Suprapubic skin (tissue), 4 donors: ENCODE results near the gene HCFC1R1. TPM values are rescaled to one million over a fixed set of nuclear protein-coding genes. Genes with fewer than 3 reads are reported as not detected.

Experiments used
- DNase-seq, 2 donors: peaks; one replicate each; pipeline ENCODE4 v3.0.0-alpha.2; 2019; ENCODE audit warnings: low spot score in 2 of 2
- H3K27ac ChIP-seq: fragments of 200-600 bp; sonication (generic); one replicate; pipeline ENCODE4 v1.5.1; 2019
- H3K27me3 ChIP-seq: fragments of 200-600 bp; sonication (generic); one replicate; pipeline ENCODE4 v1.5.1; 2019
- H3K36me3 ChIP-seq: fragments of 200-600 bp; sonication (generic); one replicate; pipeline ENCODE4 v1.5.1; 2019
- H3K4me1 ChIP-seq: fragments of 200-600 bp; sonication (generic); one replicate; pipeline ENCODE4 v1.5.1; 2019
- H3K4me3 ChIP-seq: fragments of 200-600 bp; sonication (generic); one replicate; pipeline ENCODE4 v1.5.1; 2019; ENCODE audit warnings: mild to moderate bottlenecking
- H3K9me3 ChIP-seq: fragments of 200-600 bp; sonication (generic); one replicate; pipeline ENCODE4 v1.5.1; 2019
- EP300 ChIP-seq: sonication (generic); formaldehyde crosslinking; IDR thresholded peaks from one replicate; pipeline ENCODE4 v1.6.1; 2017; ENCODE audit warnings: antibody characterized with exemption
- POLR2A ChIP-seq, 2 donors: fragments of 450-650 bp; IDR thresholded peaks; one replicate each; pipeline ENCODE4 v1.6.1; 2017; ENCODE audit warnings: antibody characterized with exemption in 2 of 2, mild to moderate bottlenecking in 2 of 2, moderate library complexity in 2 of 2
- POLR2AphosphoS5 ChIP-seq, 3 donors: sonication (generic); formaldehyde crosslinking; IDR thresholded peaks; one replicate each; pipeline ENCODE4 v1.6.1; 2017; ENCODE audit warnings: antibody characterized with exemption in 3 of 3
- WGBS: methylation state at CpG from one replicate; pipeline ENCODE4 v1.1.5; 2018; 5-methylcytosine and 5-hydroxymethylcytosine counted together
- total RNA-seq, 4 donors: library from RNA; depleted of rRNA; stranded (reverse); fragments of >200 nt; gene quantifications; one replicate each; pipeline ENCODE4 v1.1.0, GENCODE V29; 2016
- TF ChIP-seq, protein P1 (sequence below), 2 donors: fragments of 200-600 bp in 1 of 2; fragments of 450-650 bp in 1 of 2; sonication (generic) in 1 of 2; IDR thresholded peaks; one replicate each; pipeline ENCODE4 v1.5.1; 2016 to 2019; ENCODE audit warnings: antibody characterized with exemption in 2 of 2, mild to moderate bottlenecking in 1 of 2, moderate library complexity in 1 of 2

HCFC1R1 gene
- total RNA-seq, 4 donors from 2014 or later = 32.6 to 65.4 (median 51.5) TPM

DNA sequence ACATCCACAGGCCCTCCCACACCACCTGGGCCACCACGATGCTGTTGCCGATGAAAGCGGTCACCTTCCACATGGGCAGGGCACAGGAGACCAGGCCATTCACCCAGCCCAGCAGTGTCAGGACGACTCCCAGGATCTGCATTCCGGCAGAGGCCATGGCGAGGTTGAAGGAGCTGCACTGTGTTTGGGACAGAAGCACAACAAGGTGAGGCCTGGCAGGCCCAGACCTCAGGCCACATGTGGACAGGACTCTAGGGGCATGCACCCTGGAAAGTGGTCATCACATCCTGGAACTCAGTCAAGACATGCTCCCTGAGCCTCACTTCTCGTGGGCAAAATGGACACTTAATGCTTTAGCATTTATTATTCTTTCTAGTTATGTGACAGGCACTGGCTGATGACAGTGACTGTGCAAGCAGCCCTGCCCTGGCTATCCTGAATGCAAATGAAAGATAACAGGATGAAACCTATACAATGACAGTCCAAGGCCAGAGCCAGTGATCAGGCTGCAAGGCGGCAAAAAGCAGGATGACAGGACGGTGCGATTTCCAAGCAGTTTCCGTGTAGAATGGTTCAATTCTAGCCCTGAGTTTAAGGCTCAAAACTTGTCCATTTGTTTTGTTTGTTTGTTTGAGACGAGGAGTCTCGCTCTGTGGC lies 7.7 kb downstream of the HCFC1R1 start:
- H3K27me3 ChIP-seq = peaks cover 56% of the 10 kb centered on the region
- H3K36me3 ChIP-seq = no peaks in the 10 kb centered on the region
- no peak for DNase-seq
- peaks cover 32% of the 10 kb centered on the region for H3K4me1 ChIP-seq
- H3K4me3 ChIP-seq = no peak overlapping the region
- TF ChIP-seq, protein P1, sequence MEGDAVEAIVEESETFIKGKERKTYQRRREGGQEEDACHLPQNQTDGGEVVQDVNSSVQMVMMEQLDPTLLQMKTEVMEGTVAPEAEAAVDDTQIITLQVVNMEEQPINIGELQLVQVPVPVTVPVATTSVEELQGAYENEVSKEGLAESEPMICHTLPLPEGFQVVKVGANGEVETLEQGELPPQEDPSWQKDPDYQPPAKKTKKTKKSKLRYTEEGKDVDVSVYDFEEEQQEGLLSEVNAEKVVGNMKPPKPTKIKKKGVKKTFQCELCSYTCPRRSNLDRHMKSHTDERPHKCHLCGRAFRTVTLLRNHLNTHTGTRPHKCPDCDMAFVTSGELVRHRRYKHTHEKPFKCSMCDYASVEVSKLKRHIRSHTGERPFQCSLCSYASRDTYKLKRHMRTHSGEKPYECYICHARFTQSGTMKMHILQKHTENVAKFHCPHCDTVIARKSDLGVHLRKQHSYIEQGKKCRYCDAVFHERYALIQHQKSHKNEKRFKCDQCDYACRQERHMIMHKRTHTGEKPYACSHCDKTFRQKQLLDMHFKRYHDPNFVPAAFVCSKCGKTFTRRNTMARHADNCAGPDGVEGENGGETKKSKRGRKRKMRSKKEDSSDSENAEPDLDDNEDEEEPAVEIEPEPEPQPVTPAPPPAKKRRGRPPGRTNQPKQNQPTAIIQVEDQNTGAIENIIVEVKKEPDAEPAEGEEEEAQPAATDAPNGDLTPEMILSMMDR (IDR thresholded peaks at IDR 0.05) = no peak
- TF ChIP-seq POLR2AphosphoS5 (IDR thresholded peaks at IDR 0.05) (no peak), POLR2A (IDR thresholded peaks at IDR 0.05) (no peak), EP300 (no peak)
- H3K9me3 ChIP-seq = no peaks in the 10 kb centered on the region
- WGBS = 95% methylated on average over 6 of the region's 13 CpGs
- no peak overlapping the region for H3K27ac ChIP-seq

DNA sequence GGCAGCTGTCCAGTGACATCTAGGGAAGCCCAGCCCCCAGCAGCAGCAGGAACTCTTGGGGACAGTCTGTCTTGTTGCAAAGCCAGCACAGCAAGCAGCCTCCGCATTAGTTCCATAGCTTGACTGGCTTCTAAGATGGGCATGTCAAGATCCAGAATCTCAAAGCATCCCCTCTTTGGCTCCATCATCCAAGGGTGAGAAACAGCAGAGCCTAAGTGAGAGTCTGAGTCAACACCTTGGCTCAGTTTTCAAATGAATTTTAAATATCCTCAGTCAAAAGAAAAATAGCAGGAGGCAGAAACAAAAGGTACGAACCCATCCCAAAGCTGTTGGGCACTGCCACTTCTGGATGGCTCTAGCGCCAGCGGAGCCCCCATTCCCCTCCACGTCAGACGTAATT lies 8.8 kb downstream of the HCFC1R1 start:
- Histone ChIP-seq H3K9me3 (no peaks in the 10 kb centered on the region), H3K36me3 (no peaks in the 10 kb centered on the region), H3K4me1 (peaks cover 24% of the 10 kb centered on the region), H3K27ac (no peak overlapping the region), H3K4me3 (no peak overlapping the region), H3K27me3 (peaks cover 66% of the 10 kb centered on the region)
- TF ChIP-seq POLR2A (IDR thresholded peaks at IDR 0.05) = no peak
- TF ChIP-seq POLR2AphosphoS5 (IDR thresholded peaks at IDR 0.05) = no peak
- no peak for TF ChIP-seq EP300
- TF ChIP-seq, protein P1 (IDR thresholded peaks at IDR 0.05) = no peak
- DNase-seq = no peak
- 83% methylated on average over 6 of the region's 6 CpGs for WGBS

DNA sequence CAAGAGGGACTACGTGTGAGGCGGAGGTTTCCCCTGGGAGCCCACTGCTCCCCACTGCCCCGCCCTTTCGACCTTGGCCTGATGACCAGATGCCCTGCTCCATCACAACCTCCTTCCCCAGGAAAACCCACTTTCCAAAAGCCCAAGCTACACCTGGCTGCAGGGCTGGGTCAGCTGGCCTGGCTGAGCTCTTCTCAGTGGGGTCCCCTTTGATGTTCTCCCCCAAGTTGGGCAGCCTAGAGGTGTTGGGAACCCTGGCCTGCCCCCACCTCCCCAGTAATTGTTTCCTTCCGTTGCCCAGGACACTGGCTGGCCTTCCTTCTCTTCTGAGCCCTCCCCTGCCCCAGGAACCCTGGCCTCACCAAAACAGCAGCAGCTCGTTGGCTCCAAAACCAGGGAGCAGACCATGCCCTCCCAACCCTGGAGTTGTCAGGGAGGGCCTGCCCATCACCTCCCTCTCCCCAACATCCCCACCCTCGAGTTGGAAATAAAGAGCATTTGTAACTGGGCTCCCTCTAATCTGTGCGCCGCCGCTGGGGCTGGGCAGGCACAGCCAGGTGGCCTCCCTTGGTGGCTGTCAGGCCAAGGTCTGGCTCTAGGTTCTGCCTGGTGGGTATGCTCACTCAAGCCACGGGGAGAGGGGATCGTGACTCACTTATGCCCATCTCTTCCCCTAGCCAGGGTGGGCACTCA lies 9.6 kb downstream of the HCFC1R1 start:
- H3K9me3 ChIP-seq = no peaks in the 10 kb centered on the region
- TF ChIP-seq POLR2AphosphoS5 (IDR thresholded peaks at IDR 0.05) (no peak), POLR2A (IDR thresholded peaks at IDR 0.05) (no peak), EP300 (no peak)
- TF ChIP-seq, protein P1 (IDR thresholded peaks at IDR 0.05) = no peak
- H3K4me1 ChIP-seq = peaks cover 17% of the 10 kb centered on the region
- H3K36me3 ChIP-seq = no peaks in the 10 kb centered on the region
- no peak overlapping the region for H3K4me3 ChIP-seq
- DNase-seq = no peak
- 64% methylated on average over 10 of the region's 12 CpGs for WGBS
- peaks cover 70% of the 10 kb centered on the region for H3K27me3 ChIP-seq
- H3K27ac ChIP-seq = no peak overlapping the region

DNA sequence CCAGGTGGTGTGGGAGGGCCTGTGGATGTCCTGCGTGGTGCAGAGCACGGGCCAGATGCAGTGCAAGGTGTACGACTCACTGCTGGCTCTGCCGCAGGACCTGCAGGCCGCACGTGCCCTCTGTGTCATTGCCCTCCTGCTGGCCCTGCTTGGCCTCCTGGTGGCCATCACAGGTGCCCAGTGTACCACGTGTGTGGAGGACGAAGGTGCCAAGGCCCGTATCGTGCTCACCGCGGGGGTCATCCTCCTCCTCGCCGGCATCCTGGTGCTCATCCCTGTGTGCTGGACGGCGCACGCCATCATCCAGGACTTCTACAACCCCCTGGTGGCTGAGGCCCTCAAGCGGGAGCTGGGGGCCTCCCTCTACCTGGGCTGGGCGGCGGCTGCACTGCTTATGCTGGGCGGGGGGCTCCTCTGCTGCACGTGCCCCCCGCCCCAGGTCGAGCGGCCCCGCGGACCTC lies 10.2 kb downstream of the HCFC1R1 start:
- 60% methylated on average over 4 of the region's 27 CpGs for WGBS
- Histone ChIP-seq H3K9me3 (no peaks in the 10 kb centered on the region), H3K27me3 (peaks cover 69% of the 10 kb centered on the region), H3K36me3 (no peaks in the 10 kb centered on the region), H3K27ac (no peak overlapping the region), H3K4me1 (peaks cover 19% of the 10 kb centered on the region), H3K4me3 (no peak overlapping the region)
- DNase-seq = no peak
- TF ChIP-seq, protein P1 (IDR thresholded peaks at IDR 0.05) = no peak
- TF ChIP-seq POLR2A (IDR thresholded peaks at IDR 0.05) (no peak), EP300 (no peak), POLR2AphosphoS5 (IDR thresholded peaks at IDR 0.05) (no peak)

DNA sequence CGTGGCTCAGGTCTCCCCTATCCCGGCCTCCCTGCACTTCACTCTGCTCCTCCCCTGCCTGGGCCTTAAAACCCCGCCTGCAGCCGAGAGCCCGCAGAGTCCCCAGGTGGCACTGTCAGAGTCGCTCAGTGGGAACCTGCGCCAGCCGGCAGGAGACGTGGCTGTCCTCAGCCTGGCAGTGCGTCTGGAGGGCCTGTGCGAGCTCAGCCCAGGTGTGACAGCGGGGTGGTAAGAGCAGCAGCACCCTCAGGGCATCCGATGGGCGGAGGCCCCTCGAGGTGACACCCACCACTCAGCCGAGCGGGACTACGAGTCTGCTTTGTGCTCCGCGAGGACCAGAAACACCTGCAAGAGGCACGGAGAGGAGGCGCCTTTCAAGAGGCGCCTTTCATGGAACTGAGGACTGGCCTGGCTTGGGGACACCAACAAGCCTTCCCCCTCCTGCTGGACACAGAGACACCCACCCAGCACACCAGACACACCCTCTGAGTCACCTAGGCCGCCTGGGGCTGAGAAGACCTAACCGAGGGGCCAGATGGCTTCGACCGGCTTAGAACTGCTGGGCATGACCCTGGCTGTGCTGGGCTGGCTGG lies 10.8 kb downstream of the HCFC1R1 start, which contains the start of gene CLDN9:
Gene CLDN9 (plus strand): TSS at position 96 of the 593 bp plus-strand sequence. CDS start 440 bp downstream, at position 536.
- Histone ChIP-seq H3K9me3 (no peaks in the 10 kb centered on the region), H3K27ac (no peak within 1 kb of the TSS), H3K36me3 (no peaks in the 10 kb centered on the region), H3K4me1 (peaks cover 20% of the 10 kb centered on the region), H3K27me3 (peaks cover 69% of the 10 kb centered on the region), H3K4me3 (no peak within 1 kb of the TSS)
- DNase-seq = no peak
- WGBS = 40% methylated on average over 5 of the region's 27 CpGs
- TF ChIP-seq POLR2A (IDR thresholded peaks at IDR 0.05) = no peak
- TF ChIP-seq EP300 = no peak
- TF ChIP-seq, protein P1 (IDR thresholded peaks at IDR 0.05) = no peak
- no peak for TF ChIP-seq POLR2AphosphoS5 (IDR thresholded peaks at IDR 0.05)
